ENCODE data around the gene RALY.
A peak's percentile ranks its signal among the peaks of the same experiment; 100 is the strongest.

The RALY gene

GRCh38 chr20:34083781-34084180 is 90.1 kb downstream of the RALY start:
- peaks cover 15% of the 10 kb centered on the region for H3K4me1 ChIP-seq (ENCODE audit: insufficient read depth, poor library complexity, severe bottlenecking)
- H3K9me3 ChIP-seq (ENCODE audit: severe bottlenecking) = no peaks in the 10 kb centered on the region
- DNase-seq (ENCODE audit: low spot score) (no peak), ATAC-seq (ENCODE audit: low read depth) (no peak)
- no peaks in the 10 kb centered on the region for H3K27me3 ChIP-seq (ENCODE audit: insufficient read depth, poor library complexity, severe bottlenecking)
- H3K36me3 ChIP-seq (ENCODE audit: low read depth) = peaks cover 45% of the 10 kb centered on the region
- TF ChIP-seq CTCF (IDR thresholded peaks at IDR 0.05; ENCODE audit: poor library complexity, severe bottlenecking) = no peak
- no peak overlapping the region for H3K4me3 ChIP-seq (ENCODE audit: severe bottlenecking)
- H3K27ac ChIP-seq (ENCODE audit: poor library complexity, severe bottlenecking) = peak overlapping the region; percentile 44

DNA sequence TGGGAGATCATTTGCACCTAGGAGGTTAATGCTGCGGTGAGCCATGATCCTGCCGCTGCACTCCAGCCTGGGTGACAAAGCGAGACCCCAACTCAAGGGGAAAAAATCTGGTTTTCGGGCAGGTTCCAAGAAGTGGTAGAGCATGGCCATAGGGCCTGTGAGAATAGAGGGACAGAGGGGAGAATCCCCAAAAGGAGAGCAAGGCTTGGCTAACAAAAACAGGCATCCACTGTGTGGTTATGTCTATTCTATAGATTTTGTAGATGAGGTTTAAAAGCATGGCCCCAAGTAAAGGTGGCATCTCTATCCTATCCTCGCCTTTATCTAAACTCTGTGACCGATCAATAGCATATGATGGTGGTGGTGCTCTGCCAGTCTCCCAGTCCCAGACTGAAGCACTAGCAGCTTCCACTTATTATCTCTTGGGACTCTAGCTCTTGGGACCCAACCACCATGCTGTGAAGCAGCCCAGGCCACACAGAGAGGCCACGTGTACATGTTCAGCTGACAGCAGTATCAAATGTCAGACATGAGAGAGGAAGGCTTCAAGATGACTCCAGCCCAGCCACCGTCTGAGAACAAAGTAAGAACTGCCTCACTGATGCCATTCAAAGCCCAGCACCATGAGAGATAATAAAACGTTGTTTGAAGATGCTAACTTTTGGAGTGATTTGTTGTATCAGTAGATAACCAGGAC is 90.7 kb downstream of the RALY start:
- ATAC-seq (ENCODE audit: low read depth) (no peak), DNase-seq (ENCODE audit: low spot score) (no peak)
- H3K27me3 ChIP-seq (ENCODE audit: insufficient read depth, poor library complexity, severe bottlenecking) = no peaks in the 10 kb centered on the region
- peaks cover 15% of the 10 kb centered on the region for H3K4me1 ChIP-seq (ENCODE audit: insufficient read depth, poor library complexity, severe bottlenecking)
- no peaks in the 10 kb centered on the region for H3K9me3 ChIP-seq (ENCODE audit: severe bottlenecking)
- H3K36me3 ChIP-seq (ENCODE audit: low read depth) = peaks cover 49% of the 10 kb centered on the region
- no peak for TF ChIP-seq CTCF (IDR thresholded peaks at IDR 0.05; ENCODE audit: poor library complexity, severe bottlenecking)
- no peak overlapping the region for H3K4me3 ChIP-seq (ENCODE audit: severe bottlenecking)
- peak overlapping the region; percentile 44 for H3K27ac ChIP-seq (ENCODE audit: poor library complexity, severe bottlenecking)

GRCh38 chr20:34085544-34086040 is 91.9 kb downstream of the RALY start:
- H3K4me1 ChIP-seq (ENCODE audit: insufficient read depth, poor library complexity, severe bottlenecking) = peaks cover 15% of the 10 kb centered on the region
- no peaks in the 10 kb centered on the region for H3K9me3 ChIP-seq (ENCODE audit: severe bottlenecking)
- ATAC-seq (ENCODE audit: low read depth) (no peak), DNase-seq (ENCODE audit: low spot score) (no peak)
- TF ChIP-seq CTCF (IDR thresholded peaks at IDR 0.05; ENCODE audit: poor library complexity, severe bottlenecking) = no peak
- peaks cover 54% of the 10 kb centered on the region for H3K36me3 ChIP-seq (ENCODE audit: low read depth)
- no peak overlapping the region for H3K27ac ChIP-seq (ENCODE audit: poor library complexity, severe bottlenecking)
- no peak overlapping the region for H3K4me3 ChIP-seq (ENCODE audit: severe bottlenecking)
- H3K27me3 ChIP-seq (ENCODE audit: insufficient read depth, poor library complexity, severe bottlenecking) = no peaks in the 10 kb centered on the region

DNA sequence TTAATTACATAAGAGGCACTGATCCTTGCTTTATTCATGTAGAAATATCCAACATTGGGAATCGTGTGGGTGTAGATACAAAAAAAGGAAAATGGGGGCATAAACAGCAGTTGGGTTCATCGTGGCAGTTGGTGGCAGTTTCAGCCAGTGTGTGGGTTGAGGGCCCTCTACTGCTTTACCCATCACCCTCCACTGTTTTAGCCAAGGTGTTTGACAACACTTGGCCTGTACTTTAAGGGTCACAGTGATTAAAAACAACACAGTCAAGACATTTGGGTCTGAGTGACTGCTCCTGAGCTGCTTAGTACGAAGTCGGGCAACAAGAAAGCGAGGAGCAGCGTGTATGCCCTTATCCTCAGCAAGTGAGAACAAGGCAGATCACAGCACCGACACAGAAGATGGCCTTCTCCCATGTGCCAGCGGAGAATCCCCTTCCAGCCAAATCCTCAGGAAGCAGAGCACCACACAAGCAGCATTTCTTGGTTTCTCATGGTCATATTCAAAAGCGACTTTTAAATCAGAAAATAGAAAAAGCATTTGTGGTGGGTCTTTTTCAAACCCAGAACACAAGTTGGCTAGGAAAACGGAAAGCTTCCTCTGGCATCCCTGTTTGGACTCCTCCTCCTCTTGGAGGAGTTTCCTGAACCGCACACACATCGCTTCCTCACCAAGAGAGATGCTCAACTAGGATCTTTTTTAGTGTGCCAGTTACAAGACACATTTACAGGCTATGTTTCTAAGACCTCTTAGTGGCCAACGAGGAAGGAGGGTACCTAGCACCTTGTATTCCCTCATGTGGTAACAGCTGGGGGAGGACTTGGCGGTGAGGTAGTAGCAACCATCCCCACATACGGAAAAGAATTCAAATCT is 94.8 kb downstream of the RALY start:
- H3K27ac ChIP-seq (ENCODE audit: poor library complexity, severe bottlenecking) = no peak overlapping the region

More for the DNA sequence above, 94.8 kb downstream of the RALY start:
- peaks cover 74% of the 10 kb centered on the region for H3K36me3 ChIP-seq (ENCODE audit: low read depth)
- ATAC-seq (ENCODE audit: low read depth) (no peak), DNase-seq (ENCODE audit: low spot score) (no peak)
- no peaks in the 10 kb centered on the region for H3K27me3 ChIP-seq (ENCODE audit: insufficient read depth, poor library complexity, severe bottlenecking)
- H3K4me3 ChIP-seq (ENCODE audit: severe bottlenecking) = no peak overlapping the region
- no peak for TF ChIP-seq CTCF (IDR thresholded peaks at IDR 0.05; ENCODE audit: poor library complexity, severe bottlenecking)
- no peaks in the 10 kb centered on the region for H3K9me3 ChIP-seq (ENCODE audit: severe bottlenecking)
- H3K4me1 ChIP-seq (ENCODE audit: insufficient read depth, poor library complexity, severe bottlenecking) = peaks cover 4% of the 10 kb centered on the region
